HG03159 (cell line): ENCODE results near the gene RGMA.
"Not testable (repeated sequence)": the region's sequence is repeated elsewhere in the genome, so short reads cannot be mapped to it uniquely, and the experiment has no call there.

ENCODE experiments used
- ATAC-seq: cut with Tn5 transposase; IDR thresholded peaks from one replicate; pipeline ENCODE4 v1.9.1; 2021; ENCODE audit warnings: mild to moderate bottlenecking, moderate library complexity; ENCODE audit not compliant: unreplicated experiment

RGMA gene

DNA sequence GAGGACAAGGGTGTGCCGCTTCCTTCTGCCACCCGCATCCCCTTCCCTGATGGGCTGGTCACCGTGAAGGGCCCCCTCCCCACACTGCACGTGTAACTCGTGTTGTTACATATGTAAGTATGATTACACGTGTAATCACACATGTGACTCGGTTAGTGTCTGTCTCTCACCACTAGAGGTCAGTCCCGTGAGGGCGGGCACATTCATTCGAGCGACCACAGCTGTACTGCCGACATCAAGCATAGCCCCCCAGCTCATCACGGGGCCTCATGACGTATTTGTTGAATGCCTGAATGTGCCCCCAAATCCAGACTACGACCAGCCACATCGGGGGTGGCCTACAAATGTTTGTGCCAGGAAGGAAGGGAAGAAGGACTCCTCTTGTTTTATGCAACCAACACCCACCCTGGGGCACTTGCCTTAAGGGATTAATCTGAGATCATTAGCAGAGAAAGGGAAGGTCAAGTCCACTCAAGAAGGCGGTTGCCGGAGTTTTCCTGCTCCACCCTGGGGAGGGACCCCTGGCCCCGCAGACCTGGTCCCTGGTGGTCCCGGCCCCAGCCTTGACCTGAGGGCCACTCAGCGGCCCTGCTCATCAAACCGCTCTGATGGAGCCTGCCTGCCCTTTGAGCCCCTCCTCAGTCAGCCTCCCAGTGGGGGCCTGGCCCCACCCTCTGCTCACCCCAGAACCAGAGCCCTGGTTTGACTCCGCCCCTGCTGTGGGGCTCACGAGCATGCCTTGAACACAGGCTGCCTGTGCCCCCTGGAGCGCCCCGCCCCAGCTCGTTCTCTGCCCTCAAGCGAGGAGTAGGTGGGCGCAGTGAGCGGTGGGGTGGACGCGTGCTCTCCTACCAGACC lies 52.8 kb downstream of the RGMA start:
- ATAC-seq, result peak; percentile 80

DNA sequence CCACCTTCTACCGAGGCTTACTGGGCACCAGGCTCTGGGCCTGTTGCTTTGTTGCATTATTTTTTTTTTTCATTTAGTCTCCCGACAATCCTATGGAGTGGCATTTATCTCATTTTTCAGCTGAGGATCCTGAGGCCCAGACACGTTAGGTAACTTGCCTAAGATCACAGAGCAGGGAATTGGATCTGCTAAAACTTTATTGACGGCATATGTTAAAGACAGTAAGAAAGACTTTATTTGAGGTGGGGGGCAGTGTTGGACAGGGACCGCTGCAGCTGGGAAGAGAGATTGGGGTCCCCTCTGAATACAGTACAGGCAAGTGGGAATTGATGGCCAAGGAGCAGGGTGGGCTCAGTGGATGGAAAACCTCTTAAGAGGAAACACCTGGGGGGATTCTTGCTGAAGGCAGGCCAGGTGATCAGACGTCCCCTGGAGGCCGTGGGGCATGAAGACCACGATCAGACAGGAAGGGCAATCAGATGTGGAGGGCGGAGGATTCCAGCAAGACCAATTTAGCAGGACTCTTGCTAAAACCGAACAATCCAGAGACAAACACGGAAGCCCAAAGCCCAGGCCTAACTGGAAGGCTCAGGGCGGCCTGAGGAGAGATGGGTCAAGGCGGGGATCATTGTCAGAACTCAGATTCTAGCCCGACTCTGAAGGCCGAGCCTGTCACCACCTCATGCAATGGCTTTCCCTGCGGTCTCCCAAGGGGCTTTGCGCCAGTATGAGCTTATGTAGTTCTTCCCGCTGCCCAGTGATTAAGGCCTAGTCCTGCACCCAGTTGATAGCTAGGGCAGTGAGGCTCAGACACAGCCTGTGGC lies 53.7 kb downstream of the RGMA start:
- no peak for ATAC-seq

- no peak for ATAC-seq
Measured at GRCh38 chr15:93034512-93034911, 54.5 kb downstream of the RGMA start.

DNA sequence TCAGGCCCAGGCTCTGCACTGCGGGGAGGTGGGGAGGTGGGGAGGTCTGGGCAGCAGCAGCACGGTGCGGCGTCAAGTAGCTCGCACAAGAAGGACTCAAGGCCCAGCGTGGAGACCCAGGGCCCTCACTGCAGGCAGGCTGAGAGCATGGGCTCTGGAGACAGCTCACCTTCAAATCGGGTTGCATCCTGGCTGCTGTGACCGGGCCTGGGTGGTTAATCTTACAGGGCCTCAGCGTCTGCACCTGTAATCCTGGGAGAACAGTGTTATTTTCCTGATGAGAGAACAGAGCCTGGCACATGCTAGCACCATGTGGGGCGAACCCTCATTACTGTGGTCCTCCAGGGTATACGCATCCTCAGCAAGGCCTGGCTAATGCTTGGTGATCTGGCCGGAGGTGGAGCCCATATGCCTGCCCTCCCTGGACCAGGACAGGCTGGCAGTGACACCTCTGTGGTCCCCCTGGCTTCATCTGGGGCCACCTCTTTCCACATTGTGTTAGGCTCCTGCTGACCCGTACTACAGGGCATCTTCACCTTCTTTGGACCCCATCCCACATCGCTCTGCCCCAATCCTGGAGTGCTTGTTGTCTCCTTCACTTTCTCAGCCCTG lies 55.5 kb downstream of the RGMA start:
- no peak for ATAC-seq

- ATAC-seq, result not testable (repeated sequence)
Measured at GRCh38 chr15:93032515-93033206, 56.4 kb downstream of the RGMA start.

GRCh38 chr15:93031557-93032384 lies 57.2 kb downstream of the RGMA start:
- ATAC-seq, result not testable (repeated sequence)

- no peak for ATAC-seq
Measured at GRCh38 chr15:93031103-93031464, 57.9 kb downstream of the RGMA start.

GRCh38 chr15:93030430-93031102 lies 58.4 kb downstream of the RGMA start:
- peak; percentile 82 for ATAC-seq

- no peak for ATAC-seq
Measured at GRCh38 chr15:93029836-93030429, 59.1 kb downstream of the RGMA start.

- no peak for ATAC-seq
Measured at GRCh38 chr15:93029214-93029835, 59.7 kb downstream of the RGMA start.

- ATAC-seq, result no peak
Measured at GRCh38 chr15:93028632-93029213, 60.3 kb downstream of the RGMA start.

DNA sequence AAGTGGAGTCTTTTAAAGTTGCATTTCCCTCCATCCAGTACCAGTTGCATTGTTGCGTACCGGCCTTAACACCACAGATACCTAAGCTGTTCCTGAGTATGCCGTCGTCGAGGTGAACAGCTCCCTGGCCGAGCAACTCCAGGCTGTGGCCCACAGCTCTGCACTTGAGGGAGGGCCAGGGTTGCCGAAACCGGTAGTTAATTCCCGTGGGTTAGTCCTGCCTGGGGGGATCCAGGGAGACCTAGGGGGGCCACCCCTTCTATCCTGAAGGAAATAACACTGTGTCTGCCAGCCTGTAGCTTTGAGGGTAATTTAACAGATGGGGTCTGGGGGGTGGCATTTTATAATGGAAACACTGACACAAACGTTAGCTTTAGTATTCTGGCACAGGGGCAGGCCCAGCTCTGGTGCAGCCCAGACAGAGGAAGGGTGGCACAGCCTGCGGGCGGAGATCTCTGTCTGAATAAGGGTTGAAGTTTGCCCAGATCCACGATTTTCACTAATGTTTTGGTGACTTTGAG lies 60.8 kb downstream of the RGMA start:
- ATAC-seq, result no peak

DNA sequence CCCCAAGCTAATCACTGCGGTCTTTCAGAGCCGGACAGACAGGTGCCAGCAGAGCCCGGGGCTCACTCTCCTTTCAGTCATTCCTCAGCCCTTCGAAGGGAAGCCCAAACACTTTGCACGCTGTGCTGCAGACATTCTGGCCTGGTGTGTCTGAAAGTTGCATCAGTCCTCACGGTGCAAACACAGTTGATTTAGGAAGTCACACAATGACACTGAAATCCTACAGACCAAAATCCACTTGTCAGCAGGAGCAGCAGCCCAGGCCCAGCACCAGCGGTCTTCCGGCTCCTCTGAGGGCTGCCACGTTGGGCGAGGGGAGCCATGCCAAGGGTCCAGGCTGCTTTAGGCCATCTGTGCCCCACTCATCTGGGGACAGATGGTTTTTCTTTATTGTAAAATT lies 61.6 kb downstream of the RGMA start:
- ATAC-seq, result no peak

DNA sequence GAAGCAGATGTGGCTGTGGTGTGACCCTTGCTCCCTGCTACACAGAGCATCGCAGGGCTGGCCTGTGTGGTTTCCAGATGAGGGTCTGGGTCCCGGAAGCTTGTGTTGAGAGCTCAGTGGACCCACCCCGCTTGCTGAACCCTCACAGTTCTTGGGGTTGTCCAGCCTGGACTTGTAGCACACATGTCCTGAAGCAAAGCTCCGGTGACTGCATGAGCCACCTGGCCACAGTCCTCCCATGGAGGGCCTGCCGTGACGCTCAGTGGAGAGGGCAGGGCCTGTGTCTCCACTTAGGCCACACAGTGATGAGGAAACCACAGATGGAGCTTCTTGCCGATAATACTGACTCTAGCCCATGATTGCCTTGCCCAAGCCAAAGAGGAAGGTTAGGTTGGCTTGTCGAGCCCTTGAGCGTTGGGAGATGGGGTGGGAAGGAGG lies 62.6 kb downstream of the RGMA start:
- ATAC-seq, result no peak

DNA sequence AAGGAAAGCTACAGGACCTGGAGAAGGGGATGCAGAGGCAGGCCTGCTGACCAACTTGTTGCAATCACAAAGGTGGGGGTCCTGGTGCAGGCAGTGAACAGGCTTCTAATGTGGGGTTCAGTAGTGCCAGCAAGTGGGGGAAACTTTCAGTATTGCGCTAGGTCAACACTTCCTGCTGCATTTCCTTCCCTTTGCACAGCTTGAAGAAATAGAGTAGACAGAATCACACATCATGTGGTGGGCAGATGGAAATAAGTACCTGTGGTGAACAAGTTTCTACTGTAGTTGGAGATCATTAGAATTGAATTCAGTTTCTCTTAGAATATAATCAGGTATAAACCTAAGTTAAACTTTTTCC lies 63.4 kb downstream of the RGMA start:
- no peak for ATAC-seq

DNA sequence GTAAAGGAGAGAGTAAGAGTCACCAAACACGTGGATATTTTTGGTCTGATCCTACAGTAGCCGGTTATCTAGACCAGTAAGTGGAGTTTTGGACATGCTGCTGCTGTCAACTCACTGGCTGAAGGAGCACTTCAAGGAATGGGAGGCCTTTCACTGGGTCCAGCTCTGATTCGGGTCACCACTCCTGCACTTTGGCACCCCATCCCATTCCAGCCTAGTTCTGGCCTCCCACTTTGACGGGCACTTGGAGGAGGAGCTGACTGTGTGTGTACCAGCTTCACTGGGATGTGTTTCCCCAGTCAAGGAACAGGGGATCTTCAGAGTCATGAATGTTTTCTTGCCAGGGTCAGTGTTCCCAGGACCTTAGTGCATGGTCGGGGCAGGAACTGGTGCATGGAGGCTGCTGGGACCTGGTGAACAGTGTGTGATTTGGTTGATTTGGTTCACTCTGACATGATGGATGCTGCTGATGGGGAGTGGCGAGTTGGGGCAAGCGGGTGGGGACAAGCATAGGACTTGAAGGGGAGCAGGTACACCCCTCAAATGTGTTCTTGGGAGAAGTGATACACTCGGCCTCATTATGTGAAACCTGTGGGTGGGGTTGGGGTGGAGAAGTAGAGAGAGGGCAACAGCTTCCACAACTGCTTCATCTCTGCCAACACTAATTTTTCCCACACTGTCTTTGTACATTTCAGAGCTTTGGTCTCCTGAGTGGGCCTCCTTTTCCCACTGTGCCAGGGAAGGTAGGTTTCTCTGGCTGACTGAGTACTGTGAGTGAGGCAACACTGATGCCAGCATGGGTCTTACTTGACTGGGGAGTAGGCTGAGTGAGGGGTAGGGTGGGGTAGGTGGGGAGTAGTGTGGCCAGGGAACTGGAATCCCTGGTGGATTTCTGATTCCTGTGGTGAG lies 64.0 kb downstream of the RGMA start:
- no peak for ATAC-seq

DNA sequence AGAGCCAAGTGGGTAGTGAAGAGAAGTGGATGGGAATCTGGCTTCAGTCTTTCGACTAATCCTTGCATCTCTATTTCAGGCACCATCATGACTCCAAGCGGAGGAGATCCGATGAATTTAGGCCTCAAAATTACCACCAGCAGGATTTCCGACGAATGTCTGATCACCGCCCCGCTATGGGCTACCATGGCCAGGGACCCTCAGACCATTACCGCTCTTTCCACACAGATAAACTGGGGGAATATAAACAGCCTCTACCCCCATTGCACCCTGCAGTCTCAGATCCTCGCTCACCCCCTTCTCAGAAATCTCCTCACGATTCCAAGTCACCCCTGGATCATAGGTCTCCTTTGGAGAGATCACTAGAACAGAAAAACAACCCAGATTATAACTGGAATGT lies 64.7 kb downstream of the RGMA start:
- ATAC-seq, result no peak
